A549 (cell line): ENCODE data around the gene TRIM75.

ENCODE experiments used
- GATA3 ChIP-seq: IDR thresholded peaks from 2 replicates; pipeline ENCODE4 v1.6.1; 2012; ENCODE audit warnings: borderline replicate concordance
- MAFK ChIP-seq: fragments of 450-650 bp; IDR thresholded peaks from 2 replicates; pipeline ENCODE4 v1.6.1; 2014; ENCODE audit not compliant: partially characterized antibody
- MYC ChIP-seq: IDR thresholded peaks from 2 replicates; pipeline ENCODE4 v1.6.1; 2012; ENCODE audit warnings: mild to moderate bottlenecking, inconsistent platforms, low read length, improper control_type of control experiment, borderline replicate concordance
- POLR2A ChIP-seq: IDR thresholded peaks from 2 replicates; pipeline ENCODE4 v1.6.1; 2012; ENCODE audit warnings: mild to moderate bottlenecking, low read length
- TF ChIP-seq, protein P1 (sequence below): fragments of >200 bp; sonication (Bioruptor Twin); formaldehyde crosslinking; IDR thresholded peaks from 3 replicates; pipeline ENCODE4 v1.5.1; 2016
- TF ChIP-seq, protein P2 (sequence below): IDR thresholded peaks from 2 replicates; pipeline ENCODE4 v1.6.1; 2012
- TF ChIP-seq, protein P3 (sequence below): IDR thresholded peaks from 2 replicates; pipeline ENCODE4 v1.6.1; 2012

DNA sequence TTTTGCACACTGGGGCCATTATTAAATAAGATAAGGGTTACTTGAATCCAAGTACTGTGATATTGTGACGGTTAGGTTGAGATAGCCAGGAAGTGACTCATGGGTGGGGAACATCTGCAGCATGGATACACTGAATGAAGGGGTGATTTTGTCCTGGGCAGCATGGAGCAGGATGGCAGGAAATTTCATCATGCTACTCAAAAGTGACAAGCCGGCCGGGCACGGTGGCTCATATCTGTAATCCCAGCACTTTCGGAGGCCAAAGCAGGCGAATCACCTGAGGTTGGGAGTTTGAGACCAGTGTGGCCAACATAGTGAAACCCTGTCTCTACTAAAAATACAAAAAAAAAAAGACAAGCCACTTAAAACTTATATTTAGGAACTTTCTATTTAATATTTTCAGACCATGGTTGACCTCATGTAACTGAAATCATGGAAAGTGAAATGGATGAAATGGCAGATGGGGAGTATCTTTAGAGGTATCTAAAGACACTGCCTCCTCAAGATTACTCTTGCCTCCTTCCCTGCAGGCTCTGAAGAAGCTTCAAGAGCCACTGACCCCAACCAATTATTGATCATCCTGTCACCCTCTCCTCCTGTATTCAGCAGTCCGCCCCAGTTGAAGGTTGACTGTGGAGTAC is 25.8 kb upstream of the TRIM75 start:
- TF ChIP-seq POLR2A (no peak), MYC (no peak), GATA3 (no peak), MAFK (no peak)
- TF ChIP-seq, protein P1, sequence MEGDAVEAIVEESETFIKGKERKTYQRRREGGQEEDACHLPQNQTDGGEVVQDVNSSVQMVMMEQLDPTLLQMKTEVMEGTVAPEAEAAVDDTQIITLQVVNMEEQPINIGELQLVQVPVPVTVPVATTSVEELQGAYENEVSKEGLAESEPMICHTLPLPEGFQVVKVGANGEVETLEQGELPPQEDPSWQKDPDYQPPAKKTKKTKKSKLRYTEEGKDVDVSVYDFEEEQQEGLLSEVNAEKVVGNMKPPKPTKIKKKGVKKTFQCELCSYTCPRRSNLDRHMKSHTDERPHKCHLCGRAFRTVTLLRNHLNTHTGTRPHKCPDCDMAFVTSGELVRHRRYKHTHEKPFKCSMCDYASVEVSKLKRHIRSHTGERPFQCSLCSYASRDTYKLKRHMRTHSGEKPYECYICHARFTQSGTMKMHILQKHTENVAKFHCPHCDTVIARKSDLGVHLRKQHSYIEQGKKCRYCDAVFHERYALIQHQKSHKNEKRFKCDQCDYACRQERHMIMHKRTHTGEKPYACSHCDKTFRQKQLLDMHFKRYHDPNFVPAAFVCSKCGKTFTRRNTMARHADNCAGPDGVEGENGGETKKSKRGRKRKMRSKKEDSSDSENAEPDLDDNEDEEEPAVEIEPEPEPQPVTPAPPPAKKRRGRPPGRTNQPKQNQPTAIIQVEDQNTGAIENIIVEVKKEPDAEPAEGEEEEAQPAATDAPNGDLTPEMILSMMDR, result no peak
- TF ChIP-seq, protein P2, sequence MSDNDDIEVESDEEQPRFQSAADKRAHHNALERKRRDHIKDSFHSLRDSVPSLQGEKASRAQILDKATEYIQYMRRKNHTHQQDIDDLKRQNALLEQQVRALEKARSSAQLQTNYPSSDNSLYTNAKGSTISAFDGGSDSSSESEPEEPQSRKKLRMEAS, result no peak
- TF ChIP-seq, protein P3, sequence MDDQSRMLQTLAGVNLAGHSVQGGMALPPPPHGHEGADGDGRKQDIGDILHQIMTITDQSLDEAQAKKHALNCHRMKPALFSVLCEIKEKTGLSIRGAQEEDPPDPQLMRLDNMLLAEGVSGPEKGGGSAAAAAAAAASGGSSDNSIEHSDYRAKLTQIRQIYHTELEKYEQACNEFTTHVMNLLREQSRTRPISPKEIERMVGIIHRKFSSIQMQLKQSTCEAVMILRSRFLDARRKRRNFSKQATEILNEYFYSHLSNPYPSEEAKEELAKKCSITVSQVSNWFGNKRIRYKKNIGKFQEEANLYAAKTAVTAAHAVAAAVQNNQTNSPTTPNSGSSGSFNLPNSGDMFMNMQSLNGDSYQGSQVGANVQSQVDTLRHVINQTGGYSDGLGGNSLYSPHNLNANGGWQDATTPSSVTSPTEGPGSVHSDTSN, result no peak
